Transverse colon (tissue), 4 donors: ENCODE measurements around the gene MAFB. TPM values are rescaled to one million over a fixed set of nuclear protein-coding genes. Genes with fewer than 3 reads are reported as not detected.

Source experiments
- DNase-seq: peaks from one replicate; pipeline ENCODE4 v3.0.0-alpha.2; 2019
- H3K27ac ChIP-seq, 4 donors: fragments of 200-600 bp; sonication (generic); 2 replicates each; pipeline ENCODE4 v1.5.1; 2016 to 2018; ENCODE audit warnings: inconsistent platforms in 4 of 4
- H3K27me3 ChIP-seq: fragments of 200-600 bp; sonication (generic); 2 replicates; pipeline ENCODE4 v1.5.1; 2017; ENCODE audit warnings: inconsistent platforms
- H3K36me3 ChIP-seq, 4 donors: fragments of 200-600 bp; sonication (generic); 2 replicates each; pipeline ENCODE4 v1.5.1; 2017 to 2019; ENCODE audit warnings: inconsistent platforms in 4 of 4
- H3K4me1 ChIP-seq, 4 donors: fragments of 200-600 bp; sonication (generic); 2 replicates each; pipeline ENCODE4 v1.5.1; 2017 to 2020; ENCODE audit warnings: inconsistent platforms in 4 of 4
- H3K4me3 ChIP-seq, 4 donors: fragments of 200-600 bp; sonication (generic); 1 replicate in 1 of 4; 2 replicates in 3 of 4; pipeline versions ENCODE4 v1.5.1 to v1.6.1; 2017 to 2019; ENCODE audit warnings: inconsistent platforms in 4 of 4
- H3K9me3 ChIP-seq, 2 donors: fragments of 200-600 bp; sonication (generic); 2 replicates each; pipeline ENCODE4 v1.5.1; 2017 to 2019; ENCODE audit warnings: inconsistent platforms in 2 of 2
- CTCF ChIP-seq, 5 experiments: fragments of 200-600 bp in 3 of 5; fragments of 450-650 bp in 2 of 5; sonication (generic) in 3 of 5; IDR thresholded peaks; 1 replicate in 2 of 5; 2 replicates in 3 of 5; pipeline ENCODE4 v1.5.1; 2016 to 2017; ENCODE audit warnings: antibody characterized with exemption in 5 of 5, inconsistent platforms in 3 of 5, mild to moderate bottlenecking in 2 of 5, moderate library complexity in 1 of 5
- EP300 ChIP-seq: sonication (generic); formaldehyde crosslinking; IDR thresholded peaks from one replicate; pipeline ENCODE4 v1.6.1; 2017; ENCODE audit warnings: antibody characterized with exemption, low read depth
- POLR2A ChIP-seq: fragments of 450-650 bp; IDR thresholded peaks from one replicate; pipeline ENCODE4 v1.6.1; 2016; ENCODE audit warnings: antibody characterized with exemption, mild to moderate bottlenecking, moderate library complexity
- POLR2AphosphoS5 ChIP-seq, 3 donors: sonication (generic); formaldehyde crosslinking; IDR thresholded peaks; one replicate each; pipeline ENCODE4 v1.6.1; 2016; ENCODE audit warnings: antibody characterized with exemption in 3 of 3
- WGBS, 2 donors: methylation state at CpG; one replicate each; pipeline ENCODE4 v1.1.5; 2018; ENCODE audit warnings: low coverage in 1 of 2; 5-methylcytosine and 5-hydroxymethylcytosine counted together
- in situ Hi-C, 4 donors: fragments of 200-750 bp; cut with MboI; loops; one replicate each; pipeline versions ENCODE4 v1.15.0 to v1.15.1; 2017; ENCODE audit warnings: low sequenced_read_pairs in 3 of 4, low pct_ligation_motif_present in 1 of 4, low pct_unique_long_range_greater_than_20kb in 1 of 4
- intact Hi-C: fragments of 100-400 bp; cut with DNase I; formaldehyde crosslinking; loops from one replicate; pipeline ENCODE4 v1.15.1; 2023; ENCODE audit warnings: low total_unique reads
- total RNA-seq, 4 donors: library from RNA; depleted of rRNA; stranded (reverse); fragments of >200 nt; gene quantifications; one replicate each; pipeline ENCODE4 v1.1.0, GENCODE V29; 2016

MAFB gene
- total RNA-seq, 4 donors from 2014 or later: 12.2 to 74.4 (median 22.7) TPM

- no peak for DNase-seq
- in situ Hi-C loops: no loop called here
- Histone ChIP-seq H3K9me3 (no peaks in the 10 kb centered on the region), H3K4me3 (no peak overlapping the region), H3K27me3 (no peaks in the 10 kb centered on the region), H3K36me3 (no peaks in the 10 kb centered on the region), H3K4me1 (no peaks in the 10 kb centered on the region), H3K27ac (no peak overlapping the region)
- intact Hi-C loops: no loop called here
- no peak for TF ChIP-seq POLR2A
- TF ChIP-seq EP300: no peak
- WGBS, 2 donors: 86% methylated on average over 4 of the region's 4 CpGs; no CpG with 5 or more reads in 1 of the 2 donors
Measured at GRCh38 chr20:40641809-40642208, 47.2 kb downstream of the MAFB start.

GRCh38 chr20:40641202-40641601, 47.8 kb downstream of the MAFB start:
- DNase-seq: no peak
- no peaks in the 10 kb centered on the region for H3K36me3 ChIP-seq
- no peak overlapping the region for H3K27ac ChIP-seq
- H3K4me1 ChIP-seq: no peaks in the 10 kb centered on the region
- intact Hi-C loops: no loop called here
- TF ChIP-seq POLR2A: no peak
- TF ChIP-seq CTCF (IDR thresholded peaks at IDR 0.05): no peak
- no peak for TF ChIP-seq POLR2AphosphoS5 (IDR thresholded peaks at IDR 0.05)
- H3K4me3 ChIP-seq: no peak overlapping the region
- in situ Hi-C loops: no loop called here
- H3K9me3 ChIP-seq: no peaks in the 10 kb centered on the region
- no peaks in the 10 kb centered on the region for H3K27me3 ChIP-seq
- 80% methylated on average over 2 of the region's 2 CpGs; no CpG with 5 or more reads in 1 of the 2 donors for WGBS, 2 donors

- Histone ChIP-seq H3K9me3 (no peaks in the 10 kb centered on the region), H3K36me3 (no peaks in the 10 kb centered on the region), H3K4me3 (no peak overlapping the region), H3K27me3 (no peaks in the 10 kb centered on the region), H3K27ac (no peak overlapping the region), H3K4me1 (no peaks in the 10 kb centered on the region)
- DNase-seq: no peak
- in situ Hi-C loops (no loop called here), intact Hi-C loops (no loop called here)
- no peak for TF ChIP-seq POLR2AphosphoS5 (IDR thresholded peaks at IDR 0.05)
- WGBS, 2 donors: 77 to 86% methylated on average over 2 of the region's 2 CpGs
Measured at GRCh38 chr20:40640667-40641066, 48.4 kb downstream of the MAFB start.

GRCh38 chr20:40639676-40640355, 49.2 kb downstream of the MAFB start:
- intact Hi-C loops (no loop called here), in situ Hi-C loops (no loop called here)
- WGBS, 2 donors: 58% methylated on average over 2 of the region's 2 CpGs; no CpG with 5 or more reads in 1 of the 2 donors

GRCh38 chr20:40639132-40639531, 49.9 kb downstream of the MAFB start:
- intact Hi-C loops: no loop called here
- in situ Hi-C loops: no loop called here
- 57 to 80% methylated on average over 1 of the region's 1 CpG for WGBS, 2 donors

More at GRCh38 chr20:40639676-40640355, 49.2 kb downstream of the MAFB start:
- Histone ChIP-seq H3K4me3 (no peak overlapping the region), H3K27ac (no peak overlapping the region), H3K4me1 (no peaks in the 10 kb centered on the region), H3K36me3 (no peaks in the 10 kb centered on the region), H3K27me3 (no peaks in the 10 kb centered on the region), H3K9me3 (no peaks in the 10 kb centered on the region)
- no peak for DNase-seq
- no peak for TF ChIP-seq CTCF (IDR thresholded peaks at IDR 0.05)
- TF ChIP-seq POLR2AphosphoS5 (IDR thresholded peaks at IDR 0.05): no peak
- no peak for TF ChIP-seq EP300
- no peak for TF ChIP-seq POLR2A

More at GRCh38 chr20:40639132-40639531, 49.9 kb downstream of the MAFB start:
- Histone ChIP-seq H3K9me3 (no peaks in the 10 kb centered on the region), H3K4me3 (no peak overlapping the region), H3K36me3 (no peaks in the 10 kb centered on the region), H3K27ac (no peak overlapping the region), H3K4me1 (no peaks in the 10 kb centered on the region), H3K27me3 (no peaks in the 10 kb centered on the region)
- DNase-seq: no peak
- TF ChIP-seq CTCF (IDR thresholded peaks at IDR 0.05): no peak
- TF ChIP-seq POLR2A: no peak
- no peak for TF ChIP-seq POLR2AphosphoS5 (IDR thresholded peaks at IDR 0.05)
- TF ChIP-seq EP300: no peak
